IPS-NIHi7 (cell line): ENCODE data around the gene CAST.
"Not testable (repeated sequence)": the region's sequence is repeated elsewhere in the genome, so short reads cannot be mapped to it uniquely, and the experiment has no call there.

Experiments
- DNase-seq: peaks from one replicate; pipeline ENCODE4 v3.0.0; 2012; ENCODE audit warnings: mixed read lengths; ENCODE audit errors: extremely low spot score

CAST gene

DNA sequence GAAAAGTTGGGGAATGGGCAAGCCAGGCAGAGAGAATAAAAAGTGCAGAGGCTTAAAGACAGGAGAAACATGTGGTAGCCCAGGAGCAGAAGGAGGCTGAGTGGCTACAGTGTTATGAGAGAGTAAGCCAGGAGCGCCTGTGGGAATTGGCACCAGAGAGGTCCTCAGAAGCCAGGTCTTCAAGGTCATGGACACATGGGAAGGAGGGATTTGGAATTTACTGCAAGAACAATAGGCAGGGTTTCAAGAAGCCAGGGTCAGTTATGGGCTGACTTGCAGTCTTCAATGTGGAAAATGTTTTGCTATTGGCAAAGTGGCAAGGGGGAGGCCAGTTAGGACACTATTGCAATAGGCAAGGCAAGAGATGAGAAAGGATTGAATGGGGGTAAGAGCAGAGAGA is 116.2 kb downstream of the CAST start:
- no peak for DNase-seq

DNA sequence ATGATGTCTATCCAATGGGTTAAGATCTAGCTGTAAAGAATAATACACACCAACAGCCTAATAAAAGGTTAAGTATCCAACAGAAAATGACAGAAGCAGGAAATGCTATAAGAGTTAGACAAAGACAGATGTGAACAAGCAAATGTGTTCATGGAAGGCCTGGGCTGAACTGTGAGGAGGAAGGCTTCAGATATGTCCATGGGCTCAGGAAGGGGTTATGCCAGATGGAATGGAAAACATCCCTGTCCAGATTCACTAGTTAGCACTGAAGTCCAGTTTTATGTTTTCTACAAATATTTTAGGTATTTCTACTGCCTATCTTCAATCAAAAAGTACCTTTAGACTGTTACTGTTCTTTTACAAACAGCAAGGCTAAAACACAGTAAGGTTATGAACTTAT is 118.5 kb downstream of the CAST start:
- no peak for DNase-seq

DNA sequence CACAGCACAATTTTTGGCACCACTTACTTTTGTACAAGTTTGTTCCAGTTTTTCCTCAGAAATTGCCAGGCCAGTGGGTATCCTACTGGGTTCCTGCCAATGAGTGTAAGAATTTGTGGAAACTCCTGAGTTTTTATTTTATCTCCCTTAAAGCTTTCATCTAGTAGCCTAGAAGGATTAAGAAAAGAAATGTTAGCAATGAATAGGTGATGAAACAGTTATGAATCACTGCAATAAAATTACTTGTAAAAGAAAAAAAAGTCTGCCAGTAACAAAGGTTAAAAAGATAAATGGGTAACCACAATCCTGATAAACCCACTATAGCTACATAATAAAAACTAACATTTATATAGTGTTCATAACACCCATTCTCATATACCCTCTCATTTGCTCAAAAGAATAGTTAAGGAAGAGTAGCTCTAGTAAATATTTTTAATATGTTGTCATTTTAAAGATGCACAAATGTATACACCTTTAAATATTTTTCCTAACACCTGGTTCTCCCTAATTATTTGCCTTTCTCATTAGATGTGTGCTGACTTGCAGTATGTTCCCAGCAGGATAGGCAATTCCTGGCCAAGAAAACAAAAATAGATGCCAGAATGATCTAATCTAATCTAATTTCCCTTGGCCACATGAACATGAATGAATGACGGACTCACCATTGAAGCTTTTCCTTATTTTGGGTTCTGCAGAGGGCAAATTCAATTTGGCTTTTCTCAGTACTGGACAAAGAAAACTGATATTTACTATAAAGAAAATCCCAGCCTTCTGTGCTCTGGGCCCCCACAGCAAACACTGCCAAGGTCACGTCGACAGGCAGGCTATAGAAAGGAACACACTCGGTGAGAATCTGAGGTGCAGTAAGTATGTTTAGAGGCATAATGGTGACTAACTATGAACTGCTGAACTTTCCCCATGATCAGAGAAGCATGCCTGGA is 119.1 kb downstream of the CAST start:
- no peak for DNase-seq

DNA sequence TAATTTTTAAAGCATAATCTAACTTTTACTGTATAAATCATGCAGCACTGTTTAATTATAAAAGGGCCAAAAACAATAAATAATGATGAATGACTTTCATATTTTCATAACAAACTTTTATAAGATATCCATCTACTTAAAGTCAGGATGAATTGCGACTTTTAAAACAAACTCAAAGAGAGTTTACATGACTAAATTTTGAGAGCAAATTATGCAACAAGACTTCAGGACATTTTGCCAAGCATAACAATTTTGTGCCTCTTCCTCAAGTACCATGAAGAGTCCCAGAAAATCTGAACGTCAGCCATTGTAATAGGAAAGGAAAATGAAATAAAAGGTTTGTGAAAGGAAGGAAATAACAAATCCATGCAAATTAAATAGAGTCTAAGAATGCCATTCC is 121.2 kb downstream of the CAST start:
- no peak for DNase-seq

DNA sequence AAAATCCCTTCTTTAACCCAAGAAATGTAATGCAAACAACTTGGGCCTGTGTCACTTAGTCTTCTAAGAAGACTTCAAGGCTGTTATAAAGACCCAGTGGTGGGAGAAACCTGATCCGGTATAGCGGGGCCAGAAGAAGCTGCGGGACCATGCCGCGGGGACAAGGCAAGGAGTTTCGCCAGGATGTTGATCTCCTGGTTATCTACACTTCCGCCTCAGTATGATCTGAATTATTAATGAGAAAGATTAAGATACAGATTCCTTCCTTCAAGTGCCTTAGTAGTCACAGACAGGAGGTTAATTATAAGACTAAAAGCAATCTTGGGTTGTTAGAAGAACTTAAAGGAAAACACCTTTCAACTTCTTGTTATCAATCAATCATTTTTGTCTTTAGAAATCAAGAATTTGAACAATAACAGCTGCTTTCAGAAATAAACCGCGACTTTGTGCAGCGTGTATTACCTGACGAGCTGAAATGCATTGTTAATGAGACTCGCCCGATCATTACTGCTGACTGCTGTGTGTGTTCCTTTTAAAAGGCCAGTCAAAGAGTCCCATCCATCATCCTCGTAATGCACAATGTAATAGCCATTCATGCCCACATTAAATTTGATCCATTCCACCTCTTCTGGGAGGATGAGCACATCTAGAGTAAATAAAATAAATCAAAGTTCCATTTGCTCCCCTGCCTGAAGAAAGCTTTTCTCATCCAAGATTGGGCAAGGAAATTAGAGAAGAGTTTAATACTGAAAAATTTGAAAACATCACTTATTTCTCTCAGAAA is 123.3 kb downstream of the CAST start:
- no peak for DNase-seq

DNA sequence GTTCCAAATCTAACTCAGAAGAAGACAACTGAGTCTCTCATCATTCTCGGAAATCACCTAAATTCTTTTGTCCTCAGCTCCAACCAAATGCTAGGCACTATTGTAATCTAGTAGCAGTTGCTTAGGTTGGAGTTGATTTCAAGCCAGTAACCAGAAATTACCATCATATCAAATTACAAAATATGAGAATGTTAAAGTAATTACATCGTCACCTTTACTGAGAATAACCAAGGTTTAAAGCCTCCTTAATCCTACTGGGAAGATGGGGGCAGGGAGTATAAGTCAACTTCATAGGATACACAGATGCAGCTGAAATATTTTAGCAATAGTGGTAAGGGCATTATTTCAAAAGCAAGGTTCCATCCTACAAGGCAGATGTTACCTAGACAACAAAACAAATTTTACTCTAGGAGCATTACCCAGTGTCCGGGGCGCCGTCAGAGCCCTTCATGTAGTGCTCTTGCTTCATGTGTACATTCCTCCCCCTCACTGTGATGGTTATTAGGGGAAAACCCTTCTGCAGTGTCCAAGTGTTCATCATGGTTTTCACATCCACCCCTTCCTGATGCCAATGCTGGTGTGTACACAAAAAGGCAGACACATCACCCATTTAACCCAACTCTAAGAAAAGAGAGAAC is 126.1 kb downstream of the CAST start:
- DNase-seq: no peak

DNA sequence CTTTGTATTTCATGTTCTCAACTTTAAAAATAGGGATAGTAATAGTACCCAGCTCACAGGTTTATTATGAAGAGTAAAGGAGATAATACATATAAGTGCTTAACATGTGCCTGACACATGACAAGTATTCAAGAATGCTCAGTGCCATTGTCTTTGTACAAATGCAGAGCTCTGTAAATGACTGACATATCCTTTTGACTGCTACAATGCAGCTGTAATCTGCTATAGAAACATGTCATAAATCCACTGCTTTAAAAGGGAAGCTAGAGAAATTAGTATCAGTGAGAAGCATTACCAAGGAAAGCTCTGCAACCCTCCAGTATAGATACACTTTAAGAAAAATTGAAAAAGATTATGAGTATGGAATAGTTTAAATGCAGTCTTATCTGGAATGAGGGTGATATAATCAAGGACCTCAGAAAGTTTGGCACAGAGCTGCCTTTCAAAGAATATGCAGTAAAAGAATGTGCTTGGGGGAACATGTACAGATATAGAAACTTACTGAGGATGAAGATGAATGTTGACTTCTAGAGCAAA is 127.7 kb downstream of the CAST start:
- no peak for DNase-seq

DNA sequence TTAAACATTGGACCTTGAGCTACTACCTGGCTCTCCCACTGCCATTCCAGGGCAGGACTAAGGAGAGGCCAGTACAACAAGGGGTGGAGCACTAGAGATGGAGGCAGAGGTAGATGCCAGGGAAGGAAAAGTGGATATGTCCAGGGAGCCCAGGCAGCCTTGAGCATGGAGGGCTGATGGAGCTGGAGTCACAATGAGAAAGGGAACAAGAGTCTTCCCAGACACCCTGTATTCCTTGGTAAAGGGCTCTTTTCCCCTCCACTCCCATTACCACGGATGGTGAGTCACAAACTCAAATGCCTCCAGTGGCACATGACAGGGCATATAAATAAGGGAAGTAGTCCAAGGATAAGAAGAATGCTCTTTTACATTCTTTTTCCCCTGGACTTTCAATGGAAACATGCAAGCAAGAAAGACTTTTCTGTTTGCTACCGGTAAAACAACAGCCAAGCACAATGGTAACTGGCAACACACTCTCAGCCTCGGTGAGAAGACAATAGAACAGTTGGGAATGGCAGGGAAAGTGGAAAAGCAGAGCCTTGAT is 128.9 kb downstream of the CAST start:
- no peak for DNase-seq

DNA sequence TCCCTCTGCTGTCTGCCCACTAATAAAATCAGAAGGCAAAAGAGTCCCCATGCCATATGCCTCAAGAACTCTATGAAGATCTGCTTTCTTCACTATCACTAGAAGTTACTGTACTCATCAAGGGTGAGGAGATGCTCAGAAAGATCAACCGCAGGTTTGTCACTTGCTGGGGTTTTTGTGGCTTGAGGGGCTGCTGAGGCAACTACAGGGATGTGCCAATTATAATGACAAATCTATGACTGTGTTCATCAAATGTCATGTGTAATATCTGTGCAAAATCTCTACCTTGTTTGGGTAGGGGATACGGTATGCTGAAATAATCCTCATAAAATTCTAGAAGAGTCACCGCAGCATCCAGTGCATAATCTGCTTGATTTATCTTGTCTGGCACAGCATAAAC is 132.6 kb downstream of the CAST start:
- DNase-seq: no peak

DNA sequence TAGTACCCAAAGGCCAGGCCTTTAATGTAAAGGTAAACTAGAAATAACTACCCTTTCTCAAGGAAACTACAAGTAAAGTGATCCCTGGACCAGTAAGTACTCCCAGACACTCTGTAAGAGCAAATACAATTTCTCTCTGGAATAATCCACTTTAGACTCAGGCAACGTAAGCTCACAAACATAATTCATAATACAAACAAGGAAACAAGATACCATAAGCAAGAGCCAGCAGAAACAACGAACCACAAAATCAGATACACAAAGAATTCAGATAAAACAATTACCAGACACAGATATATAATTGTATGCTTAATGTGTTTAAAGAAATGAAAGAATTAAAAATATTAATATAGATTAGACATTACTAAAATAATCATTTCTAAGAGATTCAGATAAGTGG is 133.4 kb downstream of the CAST start:
- DNase-seq: no peak

DNA sequence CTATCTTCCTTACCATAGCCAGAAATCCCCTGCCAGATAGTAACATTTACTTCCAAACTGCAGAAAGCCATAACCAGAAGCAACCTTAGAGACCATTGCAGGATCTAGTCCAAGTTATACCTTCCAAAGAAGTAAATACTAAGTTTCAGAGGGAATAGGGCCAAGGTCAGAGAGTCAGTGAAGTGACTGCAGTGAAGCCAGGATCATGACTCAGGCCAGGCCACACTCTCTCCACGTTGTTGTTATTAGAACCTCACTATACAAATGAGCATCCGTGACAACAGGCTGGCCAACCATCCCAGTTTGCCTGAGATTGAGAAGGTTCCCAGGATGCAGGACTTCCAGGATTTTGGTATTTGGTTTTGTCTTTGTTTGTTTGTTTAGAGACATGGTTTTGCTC is 134.3 kb downstream of the CAST start:
- DNase-seq: no peak

DNA sequence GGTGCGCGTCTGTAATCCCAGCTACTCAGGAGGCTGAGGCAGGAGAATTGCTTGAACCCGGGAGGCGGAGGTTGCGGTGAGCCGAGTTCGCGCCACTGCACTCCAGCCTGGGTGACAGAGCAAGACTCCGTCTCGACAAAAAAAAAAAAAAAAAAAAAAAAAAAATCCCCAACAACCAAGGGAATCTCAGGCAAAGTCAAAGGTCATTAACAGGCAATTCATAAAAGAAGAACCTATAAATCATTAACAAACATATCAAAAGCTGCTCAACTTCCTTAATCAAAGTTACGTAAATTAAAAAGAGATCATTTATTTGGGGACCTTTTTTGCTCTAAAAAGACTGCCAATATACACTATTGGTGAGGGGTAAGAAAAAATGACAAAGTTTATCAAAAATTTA is 139.5 kb downstream of the CAST start:
- not testable (repeated sequence) for DNase-seq

DNA sequence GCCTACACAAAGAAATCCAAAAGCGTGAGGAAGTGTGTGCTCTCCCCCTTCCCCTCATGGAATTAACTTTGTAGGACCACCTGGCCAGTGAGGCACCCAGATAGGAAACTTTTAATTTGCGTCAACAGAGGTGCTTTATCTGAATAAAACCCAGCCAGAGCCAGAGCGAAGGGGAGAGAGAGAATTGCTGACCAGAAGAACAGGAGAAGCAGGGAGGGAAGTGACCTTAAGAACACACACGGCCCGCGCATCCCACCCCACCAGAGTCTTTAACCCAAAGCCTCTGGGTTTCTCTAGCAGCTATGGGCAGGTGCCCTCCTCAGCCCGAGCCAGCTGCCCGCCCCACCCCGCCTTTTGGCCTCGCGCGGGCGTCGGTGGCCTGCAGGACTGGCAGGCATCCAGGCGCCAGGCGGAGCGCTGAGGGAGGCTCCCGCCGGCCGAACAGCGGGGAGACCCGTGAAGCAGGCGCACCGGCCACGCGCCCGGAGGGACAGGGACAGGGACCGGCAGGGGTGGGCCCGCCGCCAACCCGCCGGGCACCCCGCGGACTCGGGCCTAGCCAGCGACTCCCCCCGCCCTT is 145.0 kb downstream of the CAST start:
- DNase-seq: peak; percentile 60

DNA sequence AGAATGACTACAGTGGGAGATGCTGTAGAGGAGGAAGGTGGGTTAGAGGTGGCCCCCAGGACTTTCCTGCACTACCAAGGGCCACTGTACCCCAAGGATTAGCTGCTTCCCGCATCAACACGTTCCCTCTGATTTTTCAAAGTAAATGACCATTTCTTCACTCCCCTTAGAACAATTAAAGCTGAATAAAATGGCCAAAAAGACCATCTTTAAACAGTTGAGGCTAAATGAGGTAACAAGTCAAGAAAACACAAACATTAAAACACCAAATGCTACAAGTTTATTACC is 146.3 kb downstream of the CAST start:
- no peak for DNase-seq

DNA sequence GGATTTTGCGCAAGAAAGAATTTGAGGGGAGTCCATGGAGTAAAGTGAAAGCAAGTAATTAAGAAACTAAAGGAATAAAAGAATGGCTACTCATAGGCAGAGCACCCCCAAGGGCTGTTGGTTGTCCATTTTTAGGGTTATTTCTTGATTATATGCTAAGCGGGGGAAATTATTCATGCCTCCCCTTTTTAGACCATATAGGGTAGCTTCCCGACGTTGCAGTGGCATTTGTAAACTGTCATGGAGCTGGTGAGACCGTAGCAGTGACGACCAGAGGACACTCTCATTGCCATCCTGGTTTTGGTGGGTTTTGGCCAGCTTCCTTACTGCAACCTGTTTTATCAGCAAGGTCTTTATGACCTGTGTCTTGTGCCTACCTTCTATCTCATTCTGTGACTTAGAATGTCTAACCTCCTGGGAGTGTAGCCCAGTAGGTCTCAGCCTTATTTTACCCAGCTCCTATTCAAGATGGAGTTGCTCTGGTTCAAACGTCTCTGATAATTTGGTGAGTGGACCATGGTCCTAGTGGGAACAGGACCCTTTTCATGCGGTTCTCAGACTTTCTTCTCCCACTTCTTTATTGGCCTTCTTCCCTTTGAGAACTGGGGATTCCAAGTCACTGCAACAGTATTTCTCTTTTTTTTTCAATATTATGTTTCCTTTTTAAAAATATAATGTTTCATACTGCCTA is 146.8 kb downstream of the CAST start:
- DNase-seq: no peak

DNA sequence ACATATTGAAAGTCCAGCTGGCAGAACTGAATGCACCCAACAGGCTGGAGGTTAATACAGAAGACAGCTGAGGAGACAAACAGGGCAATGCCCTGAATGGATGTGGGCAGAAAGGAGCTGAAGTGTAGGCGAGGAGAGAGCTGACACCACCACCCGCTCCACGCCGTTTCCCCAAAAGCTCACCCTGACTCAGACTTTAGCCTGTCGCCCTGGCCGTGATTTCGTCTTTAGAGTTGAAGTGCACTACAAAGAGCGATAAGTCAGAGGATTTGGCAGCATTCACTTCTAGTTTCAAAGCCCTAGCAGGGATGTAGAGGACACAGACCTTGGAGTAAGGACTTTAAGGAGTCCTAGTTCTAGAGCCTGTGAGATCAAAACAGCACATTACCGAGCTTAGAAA is 147.7 kb downstream of the CAST start:
- DNase-seq: no peak

DNA sequence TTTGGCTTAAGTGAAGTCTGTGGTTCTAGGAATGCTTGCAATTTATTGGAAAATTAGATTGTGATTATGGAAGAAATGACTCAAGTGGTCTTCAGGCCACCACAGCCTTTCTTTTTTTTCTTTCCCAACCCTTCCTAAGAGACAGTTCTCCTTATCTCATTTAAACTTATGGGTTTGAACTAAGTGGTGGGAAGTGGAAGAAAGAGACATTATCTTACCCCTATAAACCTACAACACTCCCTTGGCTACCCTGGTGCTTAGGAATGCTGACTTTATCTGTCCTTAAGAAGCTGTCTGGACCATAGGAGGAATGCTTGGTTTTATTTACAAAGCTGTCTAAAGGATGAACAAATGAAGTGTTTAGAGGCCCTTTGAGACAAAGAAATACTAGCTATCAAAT is 150.7 kb downstream of the CAST start:
- no peak for DNase-seq

DNA sequence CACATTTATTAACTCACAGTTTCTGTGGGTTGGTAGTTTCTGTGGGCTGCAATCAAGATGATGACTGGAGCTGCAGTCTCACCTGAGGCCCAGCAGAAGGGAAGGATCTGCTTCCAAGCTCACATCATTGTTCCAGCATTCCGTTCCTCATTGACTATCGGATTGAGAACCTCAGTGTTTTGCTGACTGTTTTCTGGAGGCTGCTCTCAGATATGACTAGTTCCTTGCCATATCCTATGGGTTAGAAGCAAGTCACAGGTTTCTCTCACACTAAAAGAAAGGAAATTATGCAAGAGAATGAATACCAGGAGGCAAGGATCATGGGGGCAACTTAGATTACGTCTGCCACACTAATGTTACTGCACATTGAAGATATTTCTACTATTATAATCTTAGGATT is 151.9 kb downstream of the CAST start:
- no peak for DNase-seq

DNA sequence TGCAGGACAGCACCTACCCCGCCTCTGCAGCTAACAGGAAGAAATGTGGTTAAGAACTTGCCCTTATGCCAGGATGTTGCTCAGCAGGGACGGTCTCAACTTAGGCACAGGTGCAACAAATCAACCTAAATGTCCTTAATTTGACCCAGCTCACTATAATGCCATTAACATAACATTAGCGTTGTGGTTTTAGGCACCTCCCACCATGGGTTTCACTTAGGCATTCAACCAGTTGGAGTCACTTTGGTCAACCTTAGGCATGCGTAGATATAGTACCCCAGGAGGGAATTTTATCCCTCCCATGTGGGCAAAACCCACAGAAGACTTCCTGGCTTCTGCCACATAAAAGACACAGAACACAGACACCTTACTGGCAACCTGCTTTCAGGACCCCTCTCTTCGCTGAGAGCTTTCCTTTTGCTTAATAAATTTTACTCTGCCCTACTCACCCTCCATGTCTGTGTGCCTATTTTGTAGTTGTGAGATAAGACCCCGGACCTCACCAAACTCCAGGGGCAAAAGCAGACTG is 154.3 kb downstream of the CAST start:
- DNase-seq: no peak

DNA sequence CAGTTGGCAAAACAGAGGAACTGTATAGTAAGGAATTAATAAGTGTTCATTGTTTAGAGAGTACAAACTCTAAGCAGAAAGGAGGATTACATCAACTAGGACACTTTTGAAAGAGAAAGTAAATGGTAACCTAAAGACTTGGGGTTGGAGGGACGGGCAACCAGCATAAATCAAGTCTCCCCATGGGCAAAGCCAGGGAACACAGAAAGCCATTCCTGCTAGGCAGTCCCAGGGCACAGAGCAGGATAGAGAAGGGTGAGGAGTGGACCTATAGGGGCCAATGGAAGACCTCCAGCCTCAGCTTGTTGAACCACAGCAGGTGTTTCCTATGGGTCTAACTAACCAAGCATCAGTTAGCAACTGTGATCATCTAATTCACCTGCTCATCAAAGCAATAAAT is 154.8 kb downstream of the CAST start:
- DNase-seq: no peak

DNA sequence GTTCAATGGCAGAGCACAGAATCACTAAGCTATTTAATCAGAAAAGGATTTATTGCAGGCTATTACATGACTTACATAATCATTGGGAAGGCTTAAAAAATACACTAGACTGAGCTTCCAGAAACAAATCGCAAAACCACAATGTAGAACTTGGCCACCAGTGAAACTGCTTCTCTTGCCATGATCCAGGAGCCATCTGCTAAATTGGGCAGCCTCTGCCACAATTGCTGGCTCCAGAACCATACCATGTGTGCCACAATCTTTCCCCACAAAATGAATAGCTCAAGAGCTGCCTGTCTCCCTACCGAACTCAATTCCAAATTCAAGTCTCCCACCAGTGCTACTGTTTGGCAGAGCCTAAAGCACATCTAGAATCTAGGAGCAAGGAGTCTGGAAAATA is 155.3 kb downstream of the CAST start:
- no peak for DNase-seq
